ENCODE measurements around the gene NKX2-1. TPM values are rescaled to one million over a fixed set of nuclear protein-coding genes. Genes with fewer than 3 reads are reported as not detected.

The NKX2-1 gene
- total and polyA plus RNA-seq, 2 of the 13 experiments (the other 11 are each of a cell fraction or from before 2014, with no cell fraction given), result not detected

DNA sequence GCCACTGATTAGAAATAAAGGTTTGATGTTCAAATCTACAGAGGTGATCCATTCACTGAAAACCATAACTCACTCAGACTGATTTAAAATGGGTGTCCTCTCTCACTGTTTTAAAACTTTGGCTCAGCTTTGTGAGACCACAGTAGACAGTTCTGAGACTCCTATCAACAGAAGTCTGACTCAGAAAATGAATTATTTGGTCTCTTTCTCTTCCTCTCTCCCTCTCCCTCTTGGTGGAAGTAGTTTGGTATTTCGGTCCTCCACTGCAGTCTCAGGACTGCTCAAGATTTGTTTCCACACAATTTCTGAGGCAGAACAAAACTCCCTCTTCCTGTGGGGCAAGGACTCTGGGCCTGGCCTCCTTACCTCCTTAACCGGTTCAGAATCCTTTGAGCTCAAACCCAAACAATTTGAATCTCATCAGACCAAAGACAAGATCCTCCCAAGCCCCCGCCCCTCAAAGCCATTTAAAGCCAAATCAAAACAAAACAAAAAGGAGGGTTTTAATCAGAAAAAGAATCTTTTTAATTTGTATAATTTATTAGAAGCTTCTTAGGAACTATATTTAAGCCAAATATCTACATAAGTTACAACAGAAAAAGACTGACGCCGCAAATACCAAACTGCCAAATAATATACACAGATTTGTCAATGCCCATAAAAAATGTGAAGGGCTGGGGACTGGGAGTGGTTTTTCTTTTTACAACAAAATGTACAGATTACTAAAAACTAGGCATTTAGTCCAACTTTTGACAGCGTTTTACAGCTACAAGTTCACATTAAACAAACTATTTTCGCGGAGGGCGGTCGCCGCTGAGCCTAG lies 3.9 kb downstream of the NKX2-1 start:
- H3K27ac ChIP-seq (ENCODE audit: extremely low read length, insufficient read depth, low read length), result no peak overlapping the region
- DNase-seq (ENCODE audit: low spot score) (no peak), FAIRE-seq (no peak), ATAC-seq (no peak)
- no peak overlapping the region for H3K9ac ChIP-seq (ENCODE audit: insufficient read depth, low read depth, low read length)
- intact Hi-C loops (cut with micrococcal nuclease; ENCODE audit: unreplicated experiment), result no loop called here
- WGBS (ENCODE audit: low lambda C conversion rate), result 36% methylated on average over 11 of the region's 11 CpGs
- no peak overlapping the region for H2AFZ ChIP-seq (ENCODE audit: low read length)
- no peaks in the 10 kb centered on the region for H4K20me1 ChIP-seq (ENCODE audit: insufficient read depth, low read length)
- H3K4me2 ChIP-seq (ENCODE audit: low read depth, low read length), result no peak overlapping the region
- ChIA-PET POLR2A (no interaction called here), CTCF (ENCODE audit: low intra/inter-chr PET ratio, low total read pairs) (no interaction called here)
- H3K36me3 ChIP-seq (replicated peaks in 1 of 2; ENCODE audit: control insufficient read depth in 1 of 2, insufficient read depth in 2 of 2, low read length in 2 of 2), result no peaks in the 10 kb centered on the region
- in situ Hi-C loops (cut with HindIII; ENCODE audit: extremely low pct_ligation_motif_present, low pct_unique_long_range_greater_than_20kb), result no loop called here
- H3K4me3 ChIP-seq (replicated peaks in 1 of 3; ENCODE audit: insufficient read depth in 1 of 3, low read depth in 2 of 3, low read length in 3 of 3), result no peak overlapping the region
- BruUV-seq (replicated peaks), result no TSS peak
- peaks cover 53 to 87% of the 10 kb centered on the region in 2 experiments for H3K27me3 ChIP-seq (ENCODE audit: control insufficient read depth in 1 of 2, insufficient read depth in 2 of 2, low read length in 2 of 2)
- no peak for TF ChIP-seq RORA (CRISPR knock-in tag; IDR thresholded peaks at IDR 0.05)
- no peak for TF ChIP-seq PCBP1 (IDR thresholded peaks at IDR 0.05; ENCODE audit: borderline replicate concordance, low read depth, low read length)
- TF ChIP-seq, protein P1, sequence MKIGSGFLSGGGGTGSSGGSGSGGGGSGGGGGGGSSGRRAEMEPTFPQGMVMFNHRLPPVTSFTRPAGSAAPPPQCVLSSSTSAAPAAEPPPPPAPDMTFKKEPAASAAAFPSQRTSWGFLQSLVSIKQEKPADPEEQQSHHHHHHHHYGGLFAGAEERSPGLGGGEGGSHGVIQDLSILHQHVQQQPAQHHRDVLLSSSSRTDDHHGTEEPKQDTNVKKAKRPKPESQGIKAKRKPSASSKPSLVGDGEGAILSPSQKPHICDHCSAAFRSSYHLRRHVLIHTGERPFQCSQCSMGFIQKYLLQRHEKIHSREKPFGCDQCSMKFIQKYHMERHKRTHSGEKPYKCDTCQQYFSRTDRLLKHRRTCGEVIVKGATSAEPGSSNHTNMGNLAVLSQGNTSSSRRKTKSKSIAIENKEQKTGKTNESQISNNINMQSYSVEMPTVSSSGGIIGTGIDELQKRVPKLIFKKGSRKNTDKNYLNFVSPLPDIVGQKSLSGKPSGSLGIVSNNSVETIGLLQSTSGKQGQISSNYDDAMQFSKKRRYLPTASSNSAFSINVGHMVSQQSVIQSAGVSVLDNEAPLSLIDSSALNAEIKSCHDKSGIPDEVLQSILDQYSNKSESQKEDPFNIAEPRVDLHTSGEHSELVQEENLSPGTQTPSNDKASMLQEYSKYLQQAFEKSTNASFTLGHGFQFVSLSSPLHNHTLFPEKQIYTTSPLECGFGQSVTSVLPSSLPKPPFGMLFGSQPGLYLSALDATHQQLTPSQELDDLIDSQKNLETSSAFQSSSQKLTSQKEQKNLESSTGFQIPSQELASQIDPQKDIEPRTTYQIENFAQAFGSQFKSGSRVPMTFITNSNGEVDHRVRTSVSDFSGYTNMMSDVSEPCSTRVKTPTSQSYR (CRISPR knock-in tag; IDR thresholded peaks at IDR 0.05; ENCODE audit: borderline replicate concordance), result no peak
- no peak for TF ChIP-seq YEATS4 (CRISPR knock-in tag; IDR thresholded peaks at IDR 0.05; ENCODE audit: borderline replicate concordance)
- TF ChIP-seq EHMT2 (IDR thresholded peaks at IDR 0.05; ENCODE audit: borderline replicate concordance, low read depth, low read length), result no peak
- H3K79me2 ChIP-seq (ENCODE audit: insufficient read depth, low read length), result no peaks in the 10 kb centered on the region
- 0 out of 2 replicates have a peak, but pooled peaks cover 8% of the 10 kb centered on the region for H3K4me1 ChIP-seq (ENCODE audit: insufficient read depth, low read length)
- no peaks in the 10 kb centered on the region for H3K9me3 ChIP-seq (ENCODE audit: low read length)

Measured in HepG2 (cell line).